ENCODE measurements around the gene RSF1.

The RSF1 gene

DNA sequence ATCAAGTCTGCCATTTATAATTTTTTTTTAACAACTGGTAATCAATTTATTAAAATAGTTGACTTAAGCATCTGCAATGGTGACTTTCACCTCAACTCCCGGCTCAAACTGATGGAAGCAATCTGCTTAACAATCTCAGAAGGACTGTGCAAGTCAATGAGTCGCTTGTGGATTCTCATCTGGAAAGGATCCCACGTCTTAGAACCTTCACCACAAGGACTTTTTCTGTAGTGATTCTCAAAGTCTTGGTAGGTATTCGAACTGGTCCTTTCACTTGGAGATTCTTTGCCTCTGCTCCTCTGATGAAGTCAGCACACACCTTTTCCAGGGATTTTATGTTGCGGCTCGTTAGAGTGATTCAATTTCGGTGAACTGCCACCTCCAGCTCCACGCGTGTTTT is 7.3 kb downstream of the RSF1 start:
- no peak for DNase-seq (ENCODE audit: low read depth)

DNA sequence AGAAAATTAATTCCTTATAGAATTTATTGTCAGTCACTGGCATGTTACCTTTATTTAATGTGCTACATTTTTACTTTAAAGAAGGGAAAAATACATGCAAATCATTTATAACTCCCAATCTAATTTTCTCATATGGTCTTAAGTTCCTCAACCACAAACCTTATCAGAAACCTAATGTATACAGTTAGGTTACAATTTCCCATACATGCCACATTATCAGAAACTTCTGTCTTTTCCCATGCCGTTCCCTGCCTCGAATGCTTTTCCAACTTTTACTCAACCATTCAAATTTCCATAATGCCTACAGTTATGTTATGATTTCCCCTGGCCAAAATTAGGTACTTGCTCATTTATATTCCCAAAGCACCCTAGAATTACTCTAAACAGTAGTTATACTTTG is 13.5 kb downstream of the RSF1 start:
- DNase-seq (ENCODE audit: low read depth): no peak

DNA sequence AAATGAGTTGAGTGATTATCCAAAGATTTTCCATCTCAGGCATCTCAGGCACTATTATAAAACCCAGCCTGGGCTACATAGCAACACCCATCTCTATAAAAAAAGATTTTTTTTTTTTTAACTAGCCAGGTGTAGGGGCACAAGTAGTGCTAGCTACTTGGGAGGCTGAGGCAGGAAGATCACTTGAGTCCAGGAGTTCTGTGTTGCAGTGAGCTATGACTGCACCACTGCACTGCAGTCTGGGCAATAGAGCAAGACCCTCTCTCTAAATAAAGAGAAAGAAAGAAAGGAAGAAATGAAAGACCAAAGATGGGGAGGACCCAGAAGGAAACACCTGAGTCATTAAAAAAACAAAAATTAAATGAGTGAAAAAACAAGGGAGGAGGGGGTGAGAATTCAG is 14.1 kb downstream of the RSF1 start:
- no peak for DNase-seq (ENCODE audit: low read depth)

DNA sequence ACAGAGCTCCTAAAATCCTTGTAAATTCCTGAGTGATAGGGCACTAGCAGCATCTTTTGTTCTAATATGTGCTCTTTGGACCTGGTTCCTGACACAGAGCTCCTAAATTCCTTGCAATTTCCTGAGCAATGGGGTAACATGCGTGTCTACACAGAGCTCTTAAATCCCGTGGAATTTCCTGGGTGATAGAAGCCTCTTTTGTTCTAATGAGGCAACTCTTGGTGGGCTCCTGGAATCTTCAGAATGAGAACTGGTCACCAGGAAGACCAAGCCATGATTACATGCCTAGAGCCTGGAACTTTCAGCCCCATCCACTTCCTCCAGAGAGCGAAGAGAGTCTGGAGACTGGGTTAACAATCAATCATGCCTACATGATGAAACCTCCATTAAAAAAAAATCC is 19.0 kb downstream of the RSF1 start:
- DNase-seq (ENCODE audit: low read depth): no peak

DNA sequence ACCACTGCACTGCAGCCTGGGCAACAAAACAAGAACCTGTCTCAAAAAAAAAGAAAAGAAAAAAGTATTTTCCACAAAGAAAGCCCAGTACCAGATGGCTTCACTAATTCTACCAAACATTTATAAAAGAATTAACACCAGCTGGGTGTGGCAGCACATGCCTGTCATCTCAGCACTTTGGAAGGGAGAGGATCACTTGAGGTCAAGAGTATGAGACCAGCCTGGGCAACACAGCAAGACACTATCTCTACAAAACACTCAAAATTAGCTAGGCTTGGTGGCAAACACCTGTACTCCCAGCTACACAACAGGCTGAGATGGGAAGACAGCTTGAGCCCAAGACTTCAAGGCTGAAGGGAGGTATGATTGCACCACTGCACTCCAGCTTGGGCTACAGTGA is 20.1 kb downstream of the RSF1 start:
- no peak for DNase-seq (ENCODE audit: low read depth)

DNA sequence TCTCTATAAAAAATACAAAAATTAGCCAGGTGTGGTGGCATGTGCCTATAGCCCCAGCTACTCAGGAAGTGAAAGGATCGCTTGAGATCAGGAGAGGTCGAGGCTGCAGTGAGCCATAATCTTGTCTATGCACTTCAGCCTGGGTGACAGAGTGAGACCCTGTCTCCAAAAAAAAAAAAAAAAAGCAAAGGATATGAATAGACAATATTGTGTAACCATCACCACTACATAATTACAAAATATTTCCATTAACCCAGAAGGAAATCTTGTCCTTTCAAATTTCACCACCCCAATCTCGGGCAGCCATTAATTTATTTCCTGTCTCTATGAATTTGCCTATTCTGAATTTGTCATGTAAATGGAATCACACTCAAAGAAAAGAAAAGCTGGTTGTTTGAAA is 21.2 kb downstream of the RSF1 start:
- DNase-seq (ENCODE audit: low read depth): no peak

DNA sequence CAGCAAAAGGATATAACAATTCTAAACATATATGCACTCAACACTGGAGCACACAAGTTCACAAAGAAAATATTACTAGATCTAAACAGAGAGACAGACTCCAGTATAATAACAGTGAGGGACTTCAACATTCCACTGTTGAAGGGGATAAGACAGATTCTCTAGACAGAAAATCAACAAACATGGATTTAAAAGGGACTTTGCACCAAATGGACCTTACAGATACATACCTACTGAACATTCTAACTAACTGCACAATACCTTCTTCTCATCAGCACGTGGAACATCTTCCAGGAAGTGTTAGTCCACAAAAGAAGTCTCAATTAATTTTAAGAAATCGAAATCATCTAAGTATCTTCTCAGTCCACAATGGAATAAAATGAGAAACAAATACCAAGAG is 26.6 kb downstream of the RSF1 start:
- no peak for DNase-seq (ENCODE audit: low read depth)

DNA sequence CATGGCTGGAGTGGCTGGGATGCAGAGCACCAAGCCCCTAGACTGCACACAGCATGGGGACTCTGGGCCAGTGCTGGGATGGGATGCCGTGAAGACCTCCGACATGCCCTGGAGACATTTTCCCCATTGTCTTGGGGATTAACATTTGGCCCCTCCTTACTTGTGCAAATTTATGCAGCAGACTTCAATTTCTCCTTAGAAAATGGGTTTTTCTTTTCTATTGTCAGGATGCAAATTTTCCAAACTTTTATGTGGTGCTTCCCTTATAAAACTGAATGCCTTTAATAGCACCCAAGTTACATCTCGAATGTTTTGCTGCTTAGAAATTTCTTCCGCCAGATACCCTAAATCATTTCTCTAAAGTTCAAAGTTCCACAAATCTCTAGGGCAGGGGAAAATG is 29.2 kb downstream of the RSF1 start:
- no peak for DNase-seq (ENCODE audit: low read depth)

DNA sequence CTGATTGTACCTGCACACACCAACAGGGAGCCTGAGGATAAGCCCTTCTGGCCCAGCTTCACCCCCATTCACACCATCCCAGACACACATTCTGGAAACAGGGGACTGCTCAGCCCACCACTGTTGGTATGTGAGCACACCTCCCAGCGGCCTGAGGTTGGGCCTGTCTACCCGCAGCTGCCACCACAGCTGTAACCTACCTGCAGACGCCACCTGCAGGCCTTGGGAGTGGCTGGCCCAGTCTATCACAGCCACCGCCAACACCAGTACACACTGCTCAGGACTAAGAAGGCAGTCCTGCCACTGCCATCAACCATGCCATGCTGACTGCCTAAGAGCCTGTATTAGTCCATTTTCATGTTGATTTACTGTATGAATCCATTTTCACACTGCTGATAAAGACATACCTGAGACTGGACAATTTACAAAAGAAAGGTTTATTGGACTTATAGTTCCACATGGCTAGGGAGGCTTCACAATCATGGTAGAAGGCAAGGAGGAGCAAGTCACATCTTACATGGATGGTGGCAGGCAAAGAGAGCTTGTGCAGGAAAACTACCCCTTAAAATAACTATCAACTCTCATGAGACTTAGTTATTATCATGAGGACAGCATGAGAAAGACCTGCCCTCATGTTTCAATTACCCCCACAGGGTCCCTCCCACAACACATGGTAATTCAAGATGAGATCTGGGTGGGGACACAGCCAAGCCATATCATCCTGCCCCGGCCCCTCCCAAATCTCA is 30.6 kb downstream of the RSF1 start:
- no peak for DNase-seq (ENCODE audit: low read depth)

DNA sequence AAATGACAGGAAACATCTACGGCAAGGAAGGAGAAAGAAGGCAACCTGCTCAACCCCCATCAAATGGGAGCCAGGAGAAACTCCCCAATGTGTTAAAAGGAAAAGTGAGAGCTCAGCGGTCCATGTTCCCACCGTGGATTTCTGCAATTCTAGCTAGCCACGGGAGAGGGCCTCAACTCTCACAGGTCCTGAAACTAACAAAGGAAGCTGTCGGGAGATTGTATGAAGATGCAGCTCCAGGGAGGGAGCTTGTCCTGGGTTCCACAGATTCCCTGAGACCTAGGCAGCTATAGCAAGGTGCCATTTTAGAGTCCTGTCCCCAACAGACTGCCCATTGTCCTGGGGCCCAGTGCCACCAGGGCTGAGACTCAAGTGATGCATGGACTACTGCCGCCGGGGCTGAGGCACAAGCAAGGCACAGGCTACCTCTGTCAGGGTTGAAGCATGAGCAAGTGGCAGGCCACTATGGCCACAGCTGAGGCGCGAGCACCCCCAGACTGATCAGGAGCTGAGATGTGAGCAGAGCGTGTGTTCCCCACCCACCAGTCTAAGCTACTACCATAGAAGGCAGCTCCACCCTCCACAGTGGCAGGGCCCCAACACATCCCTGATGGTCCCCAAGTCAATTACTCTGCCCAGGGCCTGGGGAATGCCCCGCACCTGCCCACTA is 31.3 kb downstream of the RSF1 start:
- no peak for DNase-seq (ENCODE audit: low read depth)

DNA sequence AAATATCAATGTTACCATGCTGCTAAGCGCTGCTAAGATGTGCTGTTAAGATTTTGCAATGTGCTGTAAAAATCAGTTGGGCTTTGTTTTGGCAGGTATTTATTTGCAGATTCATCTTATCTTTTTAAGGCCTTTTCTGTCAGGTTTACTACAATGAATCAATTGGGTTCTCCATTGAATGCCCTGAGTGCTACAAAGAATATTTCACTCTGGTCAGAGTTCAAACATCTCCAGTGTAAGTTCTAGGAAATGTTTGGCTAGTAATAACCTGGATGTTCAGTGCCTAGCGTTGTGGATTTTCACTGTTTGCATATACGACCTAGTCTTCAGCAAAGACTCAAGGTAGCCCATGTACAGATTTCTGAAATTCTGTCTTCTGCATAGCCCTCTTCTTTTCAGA is 36.0 kb downstream of the RSF1 start:
- no peak for DNase-seq (ENCODE audit: low read depth)

DNA sequence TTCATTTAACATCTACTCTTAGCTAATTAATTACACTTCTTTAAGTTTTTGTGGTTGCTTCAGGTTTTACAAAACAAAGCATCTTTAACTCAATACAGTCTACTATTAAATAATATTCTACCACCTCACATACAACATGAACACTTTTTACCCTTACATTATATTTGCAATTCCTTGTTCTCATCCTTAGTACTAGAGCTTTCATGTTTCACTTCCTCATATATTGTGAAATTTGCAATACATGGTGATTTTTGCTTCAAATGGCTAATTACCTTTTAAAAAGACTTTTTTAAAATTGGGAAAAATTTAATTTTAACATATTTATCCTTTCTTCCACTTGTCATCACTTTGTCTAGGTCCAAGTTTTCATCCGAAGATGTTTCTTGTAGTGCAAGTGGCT is 37.5 kb downstream of the RSF1 start:
- no peak for DNase-seq (ENCODE audit: low read depth)

DNA sequence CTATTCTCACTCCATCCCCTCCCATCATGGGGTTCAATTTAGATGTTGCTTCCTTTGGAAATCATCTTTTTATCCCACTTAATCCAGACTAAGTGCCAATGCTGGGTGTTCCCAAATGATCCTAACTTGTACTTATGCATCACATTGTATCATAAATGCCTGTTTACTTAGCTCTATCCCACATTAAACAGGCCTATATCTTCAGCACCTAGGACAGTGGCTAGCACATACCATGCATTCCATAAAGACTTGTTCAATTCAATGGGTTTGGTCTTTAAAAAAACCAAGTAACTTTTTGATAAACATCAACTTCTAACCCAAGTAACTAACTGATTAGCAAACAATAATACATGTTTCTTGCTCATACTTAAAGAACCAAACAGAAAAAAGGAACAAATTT is 40.6 kb downstream of the RSF1 start:
- no peak for DNase-seq (ENCODE audit: low read depth)

DNA sequence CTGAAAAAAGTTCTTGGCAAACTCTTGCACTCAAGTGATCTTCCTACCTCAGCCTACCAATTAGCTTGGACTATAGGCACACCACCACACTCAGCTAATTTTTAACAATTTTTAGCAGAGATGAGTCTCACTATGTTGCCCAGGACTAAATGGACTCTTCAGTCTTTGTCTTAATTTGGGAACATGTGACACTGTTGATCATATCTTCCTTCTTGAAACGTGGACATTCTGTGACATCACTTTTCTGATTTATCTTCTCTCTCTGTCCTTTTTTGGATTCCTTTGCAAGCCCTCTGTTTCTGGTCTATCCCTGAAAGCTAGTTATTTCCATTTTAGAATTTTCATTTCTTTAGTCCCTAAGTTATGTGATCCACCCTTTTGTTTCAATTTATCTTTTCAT is 42.0 kb downstream of the RSF1 start:
- DNase-seq (ENCODE audit: low read depth): no peak

DNA sequence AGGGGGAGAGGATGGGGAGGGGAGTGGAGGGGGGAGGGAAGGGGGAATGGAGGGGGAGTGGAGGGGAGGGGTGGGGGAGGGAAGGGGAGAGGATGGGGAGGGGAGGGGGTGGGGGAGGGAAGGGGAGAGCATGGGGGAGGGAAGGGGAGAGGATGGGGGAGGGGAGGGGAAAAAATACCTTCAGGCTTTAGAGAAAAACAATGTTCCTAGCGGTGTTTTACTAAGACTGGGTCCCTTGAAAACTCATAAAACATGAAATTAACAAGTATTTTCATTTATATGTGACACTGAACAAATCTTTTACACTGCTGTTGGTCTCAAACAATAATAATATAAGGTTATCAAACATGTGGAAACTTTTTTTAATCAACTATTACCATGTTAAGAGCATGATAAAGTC is 42.4 kb downstream of the RSF1 start:
- DNase-seq (ENCODE audit: low read depth): no peak

DNA sequence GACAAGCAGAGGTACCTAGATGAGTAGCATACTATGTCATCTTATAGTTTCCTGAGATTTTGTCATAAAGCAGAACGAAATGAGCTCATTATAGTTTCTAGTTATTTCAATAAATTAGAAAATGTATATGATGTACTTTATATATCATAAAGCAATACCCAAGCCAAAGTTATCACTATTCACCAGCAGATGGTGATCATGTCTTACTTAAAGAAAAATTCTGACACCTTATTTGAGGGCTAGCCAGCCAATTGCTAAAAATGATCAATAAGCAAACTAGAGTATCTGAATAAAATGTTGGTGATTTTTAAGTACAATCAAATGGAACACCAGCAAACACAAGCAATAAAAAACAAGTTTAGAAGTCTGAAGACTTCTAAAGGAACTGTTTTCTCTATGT is 44.1 kb downstream of the RSF1 start:
- DNase-seq (ENCODE audit: low read depth): no peak

DNA sequence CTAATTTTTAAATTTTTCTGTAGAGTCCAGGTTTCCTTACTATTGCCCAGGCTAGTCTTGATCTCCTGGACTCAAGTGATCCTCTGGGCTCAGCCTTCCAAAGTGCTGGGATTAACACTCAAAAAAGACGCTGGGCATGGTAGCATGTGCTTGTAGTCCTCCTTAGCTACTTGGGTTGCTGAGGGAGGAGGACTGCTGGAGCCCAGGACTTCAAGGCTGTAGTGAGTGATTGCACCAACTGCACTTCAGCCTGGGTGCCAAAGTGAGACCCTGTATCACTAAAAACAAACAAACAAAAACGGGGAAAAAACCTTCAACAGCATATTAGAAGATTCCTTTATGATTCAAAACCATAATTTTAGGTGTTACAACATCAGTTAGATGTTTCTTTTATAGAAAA is 44.6 kb downstream of the RSF1 start:
- no peak for DNase-seq (ENCODE audit: low read depth)

DNA sequence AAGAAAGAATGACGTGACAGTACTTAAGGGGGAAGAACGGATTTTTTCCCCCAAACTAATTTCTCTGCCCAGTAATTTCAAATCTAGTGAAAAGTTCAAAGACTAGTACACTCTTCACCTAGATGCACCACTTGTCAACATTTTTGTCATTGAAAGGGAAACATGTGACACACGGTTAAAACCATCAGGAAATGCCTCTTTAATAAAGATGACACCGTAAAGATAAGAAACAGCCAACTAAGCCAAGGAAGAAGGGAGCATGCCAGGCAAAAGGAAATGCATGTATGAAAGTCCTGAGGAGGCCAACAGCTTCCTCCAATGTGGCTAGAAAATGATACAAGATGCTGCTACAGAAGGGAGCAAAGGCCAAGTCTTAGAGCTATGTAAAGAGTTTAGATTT is 49.4 kb downstream of the RSF1 start:
- no peak for DNase-seq (ENCODE audit: low read depth)

DNA sequence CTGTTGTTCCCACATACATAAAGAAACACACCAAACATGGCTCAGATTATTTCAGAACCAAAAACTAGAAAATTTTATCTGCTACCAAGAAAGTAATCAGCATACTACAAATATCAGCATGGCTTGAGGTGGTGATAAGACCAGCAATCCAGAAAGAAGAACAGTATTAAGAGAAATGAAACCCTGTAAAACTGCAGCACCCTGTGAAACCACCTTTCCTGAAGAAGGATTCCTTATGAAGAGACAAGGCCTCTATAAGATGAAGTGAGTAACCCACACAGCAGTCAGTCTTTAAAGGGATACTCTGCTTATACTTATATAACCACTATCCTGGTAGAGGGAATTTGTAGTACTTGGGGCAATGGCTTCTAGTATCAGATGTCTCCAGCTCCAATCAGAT is 49.9 kb downstream of the RSF1 start:
- no peak for DNase-seq (ENCODE audit: low read depth)

DNA sequence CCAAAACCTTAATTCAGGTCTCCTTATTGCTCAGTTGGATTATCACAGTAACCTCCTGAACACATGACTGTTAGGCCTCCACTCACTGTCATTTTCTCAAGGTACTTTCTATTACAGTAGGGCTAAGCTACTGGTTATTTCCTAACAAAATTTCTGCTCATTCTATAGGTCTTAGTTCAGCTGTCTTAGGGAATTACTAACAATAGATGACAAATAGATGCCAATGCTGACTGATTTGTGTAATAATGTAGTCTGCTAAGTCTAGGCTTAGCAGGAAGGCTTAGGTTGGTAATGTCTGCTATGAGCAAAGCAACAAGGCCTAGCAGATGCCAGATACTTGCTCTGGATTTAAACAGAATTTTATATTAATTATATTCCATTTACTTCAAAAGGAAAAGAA is 58.1 kb downstream of the RSF1 start:
- DNase-seq (ENCODE audit: low read depth): no peak

DNA sequence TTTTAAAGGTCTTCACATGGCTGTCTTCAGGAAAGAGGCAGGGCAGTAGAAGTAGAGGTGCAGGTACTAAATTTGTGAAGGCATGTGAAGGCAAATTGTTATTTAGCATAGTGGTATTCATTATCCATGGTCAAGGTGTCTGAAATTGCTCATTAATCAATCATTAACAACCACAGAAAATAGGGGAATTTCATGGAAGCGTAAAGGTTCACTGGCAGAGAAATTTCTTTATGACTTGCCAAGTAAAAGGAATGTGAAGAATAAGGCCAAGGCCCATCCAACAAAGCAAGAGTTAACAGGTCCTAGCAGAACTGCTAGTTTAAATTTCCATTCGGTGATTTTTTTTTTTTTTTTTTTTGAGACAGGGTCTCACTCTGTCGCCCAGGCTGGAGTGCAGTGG is 59.0 kb downstream of the RSF1 start:
- no peak for DNase-seq (ENCODE audit: low read depth)

DNA sequence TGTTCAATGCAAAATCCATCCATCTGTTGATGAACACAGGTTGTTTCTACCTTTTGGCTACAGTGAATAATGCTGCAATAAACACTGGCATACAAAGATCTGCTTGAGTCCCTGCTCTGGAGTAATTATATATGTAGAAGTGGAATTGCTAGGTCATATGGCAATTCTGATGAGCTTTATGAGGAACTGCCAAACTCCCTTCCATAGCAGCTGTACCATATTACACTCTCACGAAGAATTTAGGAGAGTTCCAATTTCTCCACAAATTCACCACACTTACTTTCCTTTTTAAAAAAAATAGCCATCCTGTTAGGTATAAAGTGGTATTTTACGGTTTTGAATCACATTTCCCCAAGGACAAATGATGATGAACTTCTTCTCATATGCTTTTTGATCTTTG is 62.2 kb downstream of the RSF1 start:
- DNase-seq (ENCODE audit: low read depth): no peak

DNA sequence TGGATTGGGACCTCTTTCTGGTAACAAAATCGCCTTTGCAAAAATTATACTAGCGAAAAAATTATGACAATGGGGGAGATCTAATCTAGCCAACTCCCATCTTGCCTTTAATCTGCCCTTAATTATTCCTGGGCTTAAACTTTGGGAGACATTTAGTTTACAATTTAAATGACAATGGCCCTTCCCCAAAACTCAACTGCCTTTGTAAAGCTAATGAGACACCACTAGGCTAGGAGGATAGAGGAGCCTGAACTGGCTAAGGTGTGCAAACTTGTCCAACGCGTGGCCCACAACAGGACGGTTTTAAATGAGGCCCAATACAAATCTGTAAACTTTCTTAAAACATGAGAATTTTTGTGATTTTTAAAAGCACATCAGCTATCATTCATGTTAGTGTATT is 67.3 kb downstream of the RSF1 start:
- DNase-seq (ENCODE audit: low read depth): no peak

DNA sequence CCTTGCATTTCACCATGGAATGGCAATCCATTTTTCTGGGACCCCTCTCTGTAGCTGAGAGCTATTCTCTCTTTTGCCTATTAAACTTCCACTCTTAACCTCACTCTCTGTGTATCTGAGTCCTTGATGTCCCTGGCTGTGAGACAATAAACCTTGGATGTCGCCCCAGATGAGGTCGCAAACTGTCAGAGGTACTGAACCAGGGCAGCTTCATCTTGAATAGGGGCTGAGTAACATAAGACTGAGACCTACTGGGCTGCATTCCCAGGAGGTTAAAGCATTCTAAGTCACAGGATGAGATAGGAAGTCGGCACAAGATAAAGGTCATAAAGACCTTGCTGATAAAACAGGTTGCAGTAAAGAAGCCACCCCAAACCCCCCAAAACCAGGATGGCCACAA is 68.0 kb downstream of the RSF1 start:
- no peak for DNase-seq (ENCODE audit: low read depth)
